RPMI7951 (cell line): ENCODE data around the gene PNPLA6. TPM values are rescaled to one million over a fixed set of nuclear protein-coding genes. Genes with fewer than 3 reads are reported as not detected.

Source experiments
- DNase-seq: peaks from one replicate; pipeline ENCODE4 v3.0.0-alpha.2; 2012; ENCODE audit warnings: low read depth
- total RNA-seq: library from RNA; depleted of rRNA; stranded (reverse); fragments of >200 nt; shearing (Covaris generic); gene quantifications from 2 replicates; pipeline ENCODE4 v1.2.3, GENCODE V29; 2014

Gene PNPLA6
- total RNA-seq, 1 experiment from 2014 or later = 44.7 TPM

DNA sequence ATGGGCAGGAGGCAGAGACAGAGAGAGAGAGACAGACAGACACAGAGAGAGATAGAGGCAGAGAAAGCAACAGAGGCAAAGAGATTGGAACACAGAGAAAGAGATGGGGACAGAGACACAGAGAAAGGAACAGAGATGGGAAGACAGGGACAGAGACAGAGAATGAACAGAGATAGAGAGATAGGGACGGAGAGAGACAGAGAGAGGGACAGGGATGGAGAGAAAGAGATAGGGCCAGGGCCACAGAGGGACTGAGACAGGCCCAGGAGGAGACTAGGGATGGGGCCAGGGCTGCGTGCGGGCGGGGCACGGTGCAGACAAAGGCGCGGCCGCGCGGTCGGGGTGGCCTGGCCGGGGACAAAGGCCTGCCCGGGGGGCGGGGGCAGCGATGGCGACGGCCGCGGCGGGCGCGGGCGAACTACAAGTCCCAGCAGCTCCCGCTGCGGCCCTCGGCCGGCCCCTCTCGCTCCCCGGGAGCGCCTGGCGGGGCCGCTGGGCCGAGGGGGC is 19.8 kb upstream of the PNPLA6 start, which contains the start of gene ZNF358:
Gene ZNF358 (plus strand): TSS at position 459 of the 507 bp plus-strand sequence. CDS start 3,140 bp downstream, outside the sequence.
- DNase-seq = peak; percentile 80

- DNase-seq = no peak
Observed at GRCh38 chr19:7516333-7516732, 19.2 kb upstream of the PNPLA6 start.

DNA sequence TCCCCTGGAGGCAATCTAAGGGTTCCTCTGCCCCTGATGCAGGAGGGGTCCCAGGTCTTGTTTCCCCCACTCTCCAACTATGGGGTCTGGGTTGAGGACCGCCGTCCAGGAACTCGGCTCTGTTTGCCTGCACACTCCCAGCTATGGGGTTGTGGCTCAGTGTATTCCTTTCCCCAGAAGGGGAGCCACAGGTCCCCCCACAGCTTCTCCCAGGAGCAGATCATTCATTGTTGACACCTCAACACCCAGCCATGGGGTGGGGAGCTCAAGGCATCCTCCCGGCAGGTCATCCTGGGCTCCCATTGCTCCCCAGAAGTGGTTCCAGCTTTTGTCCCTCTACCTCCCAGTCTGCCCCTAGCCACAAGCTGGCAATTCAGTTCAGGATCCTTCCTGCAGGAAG is 18.6 kb upstream of the PNPLA6 start:
- DNase-seq = no peak

DNA sequence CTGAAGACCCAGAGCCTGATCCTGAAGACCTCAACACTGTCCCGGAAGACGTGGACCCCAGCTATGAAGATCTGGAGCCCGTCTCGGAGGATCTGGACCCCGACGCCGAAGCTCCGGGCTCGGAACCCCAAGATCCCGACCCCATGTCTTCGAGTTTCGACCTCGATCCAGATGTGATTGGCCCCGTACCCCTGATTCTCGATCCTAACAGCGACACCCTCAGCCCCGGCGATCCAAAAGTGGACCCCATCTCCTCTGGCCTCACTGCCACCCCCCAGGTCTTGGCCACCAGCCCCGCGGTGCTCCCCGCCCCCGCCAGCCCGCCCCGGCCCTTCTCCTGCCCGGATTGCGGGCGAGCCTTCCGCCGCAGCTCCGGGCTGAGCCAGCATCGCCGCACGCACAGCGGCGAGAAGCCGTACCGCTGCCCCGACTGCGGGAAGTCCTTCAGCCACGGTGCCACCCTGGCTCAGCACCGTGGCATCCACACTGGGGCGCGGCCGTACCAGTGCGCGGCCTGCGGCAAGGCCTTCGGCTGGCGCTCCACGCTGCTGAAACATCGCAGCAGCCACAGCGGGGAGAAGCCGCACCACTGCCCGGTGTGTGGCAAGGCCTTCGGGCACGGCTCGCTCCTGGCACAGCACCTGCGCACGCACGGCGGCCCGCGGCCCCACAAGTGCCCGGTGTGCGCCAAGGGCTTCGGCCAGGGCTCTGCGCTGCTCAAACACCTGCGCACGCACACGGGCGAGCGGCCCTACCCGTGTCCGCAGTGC is 16.0 kb upstream of the PNPLA6 start:
- DNase-seq = no peak

DNA sequence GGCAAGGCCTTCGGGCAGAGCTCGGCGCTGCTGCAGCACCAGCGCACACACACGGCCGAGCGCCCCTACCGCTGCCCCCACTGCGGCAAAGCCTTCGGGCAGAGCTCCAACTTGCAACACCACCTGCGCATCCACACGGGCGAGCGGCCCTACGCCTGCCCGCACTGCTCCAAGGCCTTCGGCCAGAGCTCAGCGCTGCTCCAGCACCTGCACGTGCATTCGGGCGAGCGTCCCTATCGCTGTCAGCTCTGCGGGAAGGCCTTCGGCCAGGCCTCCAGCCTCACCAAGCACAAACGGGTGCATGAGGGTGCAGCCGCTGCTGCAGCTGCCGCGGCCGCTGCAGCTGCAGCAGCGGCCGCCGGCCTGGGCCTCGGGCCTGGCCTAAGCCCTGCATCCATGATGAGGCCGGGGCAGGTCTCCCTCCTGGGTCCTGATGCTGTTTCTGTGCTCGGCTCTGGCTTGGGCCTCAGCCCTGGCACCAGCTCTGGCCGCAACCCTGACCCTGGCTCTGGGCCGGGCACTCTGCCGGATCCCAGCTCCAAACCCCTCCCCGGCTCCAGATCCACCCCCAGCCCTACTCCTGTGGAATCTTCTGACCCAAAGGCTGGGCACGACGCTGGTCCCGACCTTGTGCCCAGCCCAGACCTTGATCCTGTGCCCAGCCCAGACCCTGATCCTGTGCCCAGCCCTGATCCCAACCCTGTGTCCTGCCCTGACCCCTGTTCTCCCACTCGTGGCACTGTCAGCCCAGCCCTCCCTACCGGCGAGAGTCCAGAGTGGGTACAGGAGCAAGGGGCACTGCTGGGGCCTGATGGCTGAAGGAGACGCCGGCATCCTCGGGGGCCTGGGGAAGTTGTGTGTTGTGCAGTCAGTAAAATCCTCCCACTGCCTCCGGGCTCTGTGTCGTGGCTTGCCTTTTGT is 15.1 kb upstream of the PNPLA6 start:
- no peak for DNase-seq

DNA sequence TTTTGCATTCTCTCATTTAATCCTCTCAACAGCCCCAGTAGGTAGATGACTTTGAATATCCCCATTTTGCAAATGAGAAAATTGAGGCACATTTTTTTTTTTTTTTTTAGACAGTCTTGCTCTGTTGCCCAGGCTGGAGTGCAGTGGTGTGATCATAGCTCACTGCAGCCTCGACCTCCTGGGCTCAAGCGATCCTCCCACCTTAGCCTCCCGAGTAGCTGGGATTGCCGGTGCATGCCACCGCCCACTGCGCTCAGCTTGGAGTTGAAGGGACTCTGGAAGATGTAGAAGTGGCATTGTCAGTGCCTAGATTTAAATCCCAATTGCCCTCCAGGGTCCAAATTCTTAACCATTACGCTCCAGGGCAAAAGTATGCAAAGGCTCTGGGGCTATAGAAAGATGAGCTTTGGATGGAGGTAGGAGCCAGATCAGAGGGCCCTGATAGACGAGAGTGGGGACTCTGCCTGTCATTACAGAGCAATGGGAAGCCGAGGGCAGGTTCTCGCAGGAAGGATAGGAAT is 13.9 kb upstream of the PNPLA6 start:
- DNase-seq = no peak

GRCh38 chr19:7522072-7522922 is 13.2 kb upstream of the PNPLA6 start, which contains the start of gene MCOLN1:
MCOLN1 (plus strand) TSS chr19:7522624; CDS start chr19:7522751, 127 bp downstream.
- peak; percentile 94 for DNase-seq

- no peak for DNase-seq
Observed at GRCh38 chr19:7522923-7523667, 12.4 kb upstream of the PNPLA6 start.

- no peak for DNase-seq
Observed at GRCh38 chr19:7524523-7524922, 11.0 kb upstream of the PNPLA6 start.

DNA sequence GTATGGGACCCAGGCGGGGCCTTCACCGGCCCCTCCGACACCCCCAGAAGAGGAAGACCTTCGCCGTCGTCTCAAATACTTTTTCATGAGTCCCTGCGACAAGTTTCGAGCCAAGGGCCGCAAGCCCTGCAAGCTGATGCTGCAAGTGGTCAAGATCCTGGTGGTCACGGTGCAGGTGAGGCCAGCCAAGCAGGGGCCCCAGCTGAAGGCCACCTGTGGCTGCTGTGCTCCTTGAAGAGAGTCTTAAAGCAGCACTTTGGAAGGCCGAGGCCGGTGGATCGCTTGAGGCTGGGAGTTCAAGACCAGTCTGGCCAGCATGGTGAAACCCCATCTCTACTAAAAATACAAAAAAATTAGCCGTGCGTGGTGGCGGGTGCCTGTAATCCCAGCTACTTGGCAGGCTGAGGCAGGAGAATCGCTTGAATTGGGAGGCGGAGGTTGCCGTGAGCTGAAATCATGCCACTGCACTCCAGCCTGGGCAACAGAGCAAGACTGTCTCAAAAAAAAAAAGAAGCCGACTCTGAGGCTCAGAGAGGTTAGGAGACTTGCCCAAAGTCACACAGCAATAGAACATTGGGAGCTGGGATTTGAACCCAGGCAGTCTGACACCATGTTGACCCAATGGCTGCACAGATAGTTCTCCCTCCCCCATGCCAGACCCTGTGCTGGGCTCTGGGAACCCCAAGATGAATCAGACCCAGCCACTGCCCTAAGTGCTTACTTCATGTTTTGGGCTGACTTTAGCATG is 10.4 kb upstream of the PNPLA6 start:
- no peak for DNase-seq

DNA sequence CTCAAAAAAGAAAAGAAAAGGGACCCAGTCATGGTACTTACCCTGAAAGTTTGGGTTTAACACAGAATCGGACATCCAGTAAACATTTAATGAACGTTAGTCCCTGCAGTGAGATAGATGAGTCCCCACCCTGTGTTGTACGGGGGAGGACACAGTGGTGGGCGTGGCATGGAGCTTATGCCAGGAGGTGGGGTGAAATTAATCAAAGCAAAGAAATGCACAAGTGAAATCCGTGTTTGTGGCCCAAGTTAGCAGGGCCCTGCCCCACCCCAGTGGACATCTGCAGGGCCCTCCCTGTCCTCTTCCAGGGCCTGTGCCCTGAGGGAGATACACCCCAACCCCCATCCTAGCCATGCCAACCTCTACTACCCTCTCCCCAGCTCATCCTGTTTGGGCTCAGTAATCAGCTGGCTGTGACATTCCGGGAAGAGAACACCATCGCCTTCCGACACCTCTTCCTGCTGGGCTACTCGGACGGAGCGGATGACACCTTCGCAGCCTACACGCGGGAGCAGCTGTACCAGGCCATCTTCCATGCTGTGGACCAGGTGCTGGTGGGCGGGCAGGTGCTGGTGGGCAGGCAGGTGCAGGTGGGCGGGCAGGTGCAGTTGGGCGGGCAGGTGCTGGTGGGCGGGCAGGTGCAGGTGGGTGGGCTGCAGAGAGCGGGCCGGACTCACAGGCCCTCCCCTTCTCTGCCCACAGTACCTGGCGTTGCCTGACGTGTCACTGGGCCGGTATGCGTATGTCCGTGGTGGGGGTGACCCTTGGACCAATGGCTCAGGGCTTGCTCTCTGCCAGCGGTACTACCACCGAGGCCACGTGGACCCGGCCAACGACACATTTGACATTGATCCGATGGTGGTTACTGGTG is 9.2 kb upstream of the PNPLA6 start:
- DNase-seq = no peak

- no peak for DNase-seq
Observed at GRCh38 chr19:7527516-7528191, 7.9 kb upstream of the PNPLA6 start.

DNA sequence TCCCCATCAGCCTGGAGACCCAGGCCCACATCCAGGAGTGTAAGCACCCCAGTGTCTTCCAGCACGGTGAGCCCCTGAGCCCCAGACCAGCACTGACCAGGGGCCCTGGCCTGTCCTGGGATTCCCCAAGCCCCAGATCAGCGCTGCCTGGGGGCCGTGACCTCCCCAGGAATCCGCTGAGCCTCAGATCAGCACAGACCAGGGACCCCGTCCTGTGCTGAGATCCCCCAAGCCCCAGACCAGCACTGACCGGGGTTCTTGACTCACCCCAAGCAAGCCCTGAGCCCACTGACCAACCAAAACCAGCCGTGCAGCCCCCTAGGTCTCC is 7.4 kb upstream of the PNPLA6 start:
- no peak for DNase-seq

- DNase-seq = no peak
Observed at GRCh38 chr19:7528522-7529245, 6.8 kb upstream of the PNPLA6 start.

GRCh38 chr19:7529246-7529600 is 6.3 kb upstream of the PNPLA6 start:
- DNase-seq = no peak

GRCh38 chr19:7529610-7530490 is 5.7 kb upstream of the PNPLA6 start:
- no peak for DNase-seq
